Natural killer cell (primary cell): ENCODE data around the gene FLYWCH2. TPM values are rescaled to one million over a fixed set of nuclear protein-coding genes. Genes with fewer than 3 reads are reported as not detected.

Source experiments
- ATAC-seq, 3 donors: fragments of 150-1000 bp in 2 of 3; fragments of 200-7000 bp in 1 of 3; cut with Tn5 transposase; 1 replicate in 1 of 3; 2 replicates in 2 of 3; pipeline ENCODE4 v1.10.0; 2021; ENCODE audit warnings: mild to moderate bottlenecking in 2 of 3, moderate library complexity in 2 of 3
- DNase-seq, 2 donors: peaks; one replicate each; pipeline versions ENCODE4 v3.0.0 to v3.0.0-alpha.2; 2013 to 2021; ENCODE audit warnings: mixed read lengths in 1 of 2
- H3K27ac ChIP-seq: one replicate; pipeline ENCODE4 v1.5.1; 2013; ENCODE audit warnings: mild to moderate bottlenecking, low read length
- H3K27me3 ChIP-seq: one replicate; pipeline ENCODE4 v1.6.1; 2013; ENCODE audit warnings: low read length; ENCODE audit not compliant: control insufficient read depth, insufficient read depth
- H3K36me3 ChIP-seq: one replicate; pipeline ENCODE4 v1.6.1; 2013; ENCODE audit warnings: low read length; ENCODE audit not compliant: control insufficient read depth, insufficient read depth
- H3K4me1 ChIP-seq: one replicate; pipeline ENCODE4 v1.6.1; 2013; ENCODE audit warnings: low read length; ENCODE audit not compliant: control insufficient read depth, insufficient read depth
- H3K4me3 ChIP-seq: one replicate; pipeline ENCODE4 v1.5.1; 2013; ENCODE audit warnings: low read length
- H3K9me3 ChIP-seq: one replicate; pipeline ENCODE4 v1.6.1; 2013; ENCODE audit warnings: low read length; ENCODE audit not compliant: control insufficient read depth, insufficient read depth
- H3K27ac Mint-ChIP-seq, 2 donors: one replicate each; pipeline ENCODE4 v1.8.0; 2022; ENCODE audit warnings: mild to moderate bottlenecking in 2 of 2, mixed read lengths in 2 of 2, moderate library complexity in 1 of 2
- H3K27me3 Mint-ChIP-seq, 2 donors: one replicate each; pipeline ENCODE4 v1.8.0; 2022; ENCODE audit warnings: low read depth in 2 of 2, mixed read lengths in 2 of 2
- H3K36me3 Mint-ChIP-seq: one replicate; pipeline ENCODE4 v1.8.0; 2022; ENCODE audit warnings: mixed read lengths
- H3K4me1 Mint-ChIP-seq, 2 donors: one replicate each; pipeline ENCODE4 v1.8.0; 2022; ENCODE audit warnings: mixed read lengths in 2 of 2
- H3K4me3 Mint-ChIP-seq: one replicate; pipeline ENCODE4 v1.8.0; 2022; ENCODE audit warnings: mild to moderate bottlenecking, moderate library complexity, mixed read lengths
- H3K9me3 Mint-ChIP-seq, 2 donors: one replicate each; pipeline ENCODE4 v1.8.0; 2022; ENCODE audit warnings: mixed read lengths in 2 of 2
- WGBS: methylation state at CpG from one replicate; pipeline ENCODE4 v1.1.7; 2013; ENCODE audit warnings: missing lambda C conversion rate; ENCODE audit not compliant: insufficient coverage; 5-methylcytosine and 5-hydroxymethylcytosine counted together
- intact Hi-C: fragments of 100-400 bp; cut with micrococcal nuclease; formaldehyde crosslinking; loops from one replicate; pipeline ENCODE4 v1.14.2; 2022
- total RNA-seq, 4 donors: library from RNA; stranded (reverse); fragments of 120-200 nt in 1 of 4; gene quantifications; one replicate each; pipeline versions ENCODE4 v1.2.3 to v1.2.4, GENCODE V29; 2013 to 2022
- TF ChIP-seq, protein P1 (sequence below): fragments of 200-600 bp; IDR thresholded peaks from one replicate; pipeline ENCODE4 v1.8.0; 2022; ENCODE audit warnings: antibody characterized with exemption

Gene FLYWCH2
- total RNA-seq, 3 donors from 2014 or later (not counting 1 experiment from before 2014, with no cell fraction given): 12.0 to 12.7 (median 12.6) TPM

DNA sequence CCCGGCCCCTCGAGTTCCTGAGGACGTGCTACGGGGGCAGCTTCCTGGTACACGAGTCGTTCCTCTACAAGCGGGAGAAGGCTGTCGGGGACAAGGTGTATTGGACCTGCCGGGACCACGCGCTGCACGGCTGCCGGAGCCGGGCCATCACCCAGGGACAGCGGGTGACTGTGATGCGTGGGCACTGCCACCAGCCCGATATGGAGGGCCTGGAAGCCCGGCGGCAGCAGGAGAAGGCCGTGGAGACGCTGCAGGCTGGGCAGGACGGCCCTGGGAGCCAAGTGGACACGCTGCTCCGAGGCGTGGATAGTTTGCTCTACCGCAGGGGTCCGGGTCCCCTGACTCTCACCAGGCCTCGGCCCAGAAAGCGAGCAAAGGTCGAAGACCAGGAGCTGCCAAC, 50.1 kb downstream of the FLYWCH2 start:
- no peaks in the 10 kb centered on the region for H3K4me1 ChIP-seq
- no peak overlapping the region for H3K27ac Mint-ChIP-seq
- ATAC-seq (no peak), DNase-seq (no peak)
- H3K4me1 Mint-ChIP-seq: peaks cover 0 to 5% of the 10 kb centered on the region in 2 donors
- intact Hi-C loops: no loop called here
- H3K9me3 ChIP-seq: no peaks in the 10 kb centered on the region
- H3K4me3 ChIP-seq: no peak overlapping the region
- TF ChIP-seq, protein P1, sequence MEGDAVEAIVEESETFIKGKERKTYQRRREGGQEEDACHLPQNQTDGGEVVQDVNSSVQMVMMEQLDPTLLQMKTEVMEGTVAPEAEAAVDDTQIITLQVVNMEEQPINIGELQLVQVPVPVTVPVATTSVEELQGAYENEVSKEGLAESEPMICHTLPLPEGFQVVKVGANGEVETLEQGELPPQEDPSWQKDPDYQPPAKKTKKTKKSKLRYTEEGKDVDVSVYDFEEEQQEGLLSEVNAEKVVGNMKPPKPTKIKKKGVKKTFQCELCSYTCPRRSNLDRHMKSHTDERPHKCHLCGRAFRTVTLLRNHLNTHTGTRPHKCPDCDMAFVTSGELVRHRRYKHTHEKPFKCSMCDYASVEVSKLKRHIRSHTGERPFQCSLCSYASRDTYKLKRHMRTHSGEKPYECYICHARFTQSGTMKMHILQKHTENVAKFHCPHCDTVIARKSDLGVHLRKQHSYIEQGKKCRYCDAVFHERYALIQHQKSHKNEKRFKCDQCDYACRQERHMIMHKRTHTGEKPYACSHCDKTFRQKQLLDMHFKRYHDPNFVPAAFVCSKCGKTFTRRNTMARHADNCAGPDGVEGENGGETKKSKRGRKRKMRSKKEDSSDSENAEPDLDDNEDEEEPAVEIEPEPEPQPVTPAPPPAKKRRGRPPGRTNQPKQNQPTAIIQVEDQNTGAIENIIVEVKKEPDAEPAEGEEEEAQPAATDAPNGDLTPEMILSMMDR: no peak
- no peaks in the 10 kb centered on the region for H3K27me3 Mint-ChIP-seq
- WGBS: 97% methylated on average over 30 of the region's 30 CpGs
- H3K27me3 ChIP-seq: no peaks in the 10 kb centered on the region
- H3K27ac ChIP-seq: no peak overlapping the region
- peaks cover 34% of the 10 kb centered on the region for H3K36me3 ChIP-seq
- no peak overlapping the region for H3K4me3 Mint-ChIP-seq
- no peaks in the 10 kb centered on the region for H3K9me3 Mint-ChIP-seq
- peaks cover 6% of the 10 kb centered on the region for H3K36me3 Mint-ChIP-seq

DNA sequence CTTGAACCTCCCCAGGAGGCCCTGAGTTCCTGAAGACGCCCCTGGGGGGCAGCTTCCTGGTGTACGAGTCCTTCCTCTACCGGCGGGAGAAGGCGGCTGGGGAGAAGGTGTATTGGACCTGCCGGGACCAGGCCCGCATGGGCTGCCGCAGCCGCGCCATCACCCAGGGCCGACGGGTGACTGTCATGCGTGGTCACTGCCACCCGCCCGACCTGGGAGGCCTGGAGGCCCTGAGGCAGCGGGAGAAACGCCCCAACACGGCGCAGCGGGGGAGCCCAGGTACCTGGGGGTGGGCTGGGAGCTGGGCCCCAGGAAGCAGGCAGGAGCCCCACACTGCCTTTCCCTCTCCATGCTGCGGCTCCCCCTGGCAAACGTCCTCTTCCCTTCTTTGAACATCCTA, 50.7 kb downstream of the FLYWCH2 start:
- H3K4me1 Mint-ChIP-seq: peaks cover 0 to 5% of the 10 kb centered on the region in 2 donors
- H3K36me3 ChIP-seq: peaks cover 37% of the 10 kb centered on the region

DNA sequence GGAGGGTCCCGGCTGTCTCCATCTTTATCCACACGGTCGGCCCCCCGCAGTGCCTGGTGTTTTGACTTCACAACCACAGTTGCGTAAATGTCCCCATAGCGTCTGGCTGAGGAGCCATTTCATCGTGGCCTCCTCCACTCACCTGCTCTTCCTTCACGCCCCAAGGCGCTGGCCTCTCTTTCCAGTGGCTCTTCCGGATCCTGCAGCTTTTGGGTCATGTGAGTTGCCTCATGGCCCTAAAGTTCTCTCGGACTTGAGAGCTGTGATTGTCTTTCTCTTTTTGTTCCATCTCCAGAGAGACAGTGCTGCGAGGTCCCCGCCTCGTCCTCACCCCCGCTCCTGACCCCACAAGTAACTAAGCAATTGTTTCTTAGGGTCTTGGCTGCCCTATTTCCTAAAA, 51.4 kb downstream of the FLYWCH2 start:
- Mint-ChIP-seq H3K4me3 (no peak overlapping the region), H3K27ac (no peak overlapping the region), H3K36me3 (peaks cover 6% of the 10 kb centered on the region), H3K27me3 (no peaks in the 10 kb centered on the region), H3K4me1 (peaks cover 0 to 5% of the 10 kb centered on the region in 2 donors), H3K9me3 (no peaks in the 10 kb centered on the region)
- peaks cover 43% of the 10 kb centered on the region for H3K36me3 ChIP-seq
- H3K4me1 ChIP-seq: no peaks in the 10 kb centered on the region
- H3K4me3 ChIP-seq: no peak overlapping the region
- no peak for ATAC-seq
- 92% methylated on average over 15 of the region's 15 CpGs for WGBS
- intact Hi-C loops: no loop called here
- no peak for DNase-seq
- H3K27me3 ChIP-seq: no peaks in the 10 kb centered on the region
- no peaks in the 10 kb centered on the region for H3K9me3 ChIP-seq
- TF ChIP-seq, protein P1: no peak
- no peak overlapping the region for H3K27ac ChIP-seq

More for the DNA sequence above, 50.7 kb downstream of the FLYWCH2 start:
- DNase-seq (no peak), ATAC-seq (no peak)
- no peak overlapping the region for H3K27ac Mint-ChIP-seq
- H3K4me3 Mint-ChIP-seq: no peak overlapping the region
- H3K36me3 Mint-ChIP-seq: peaks cover 6% of the 10 kb centered on the region
- Histone ChIP-seq H3K4me3 (no peak overlapping the region), H3K4me1 (no peaks in the 10 kb centered on the region), H3K9me3 (no peaks in the 10 kb centered on the region), H3K27me3 (no peaks in the 10 kb centered on the region), H3K27ac (no peak overlapping the region)
- 92% methylated on average over 22 of the region's 22 CpGs for WGBS
- H3K27me3 Mint-ChIP-seq: no peaks in the 10 kb centered on the region
- no peaks in the 10 kb centered on the region for H3K9me3 Mint-ChIP-seq
- TF ChIP-seq, protein P1: no peak
- intact Hi-C loops: no loop called here

DNA sequence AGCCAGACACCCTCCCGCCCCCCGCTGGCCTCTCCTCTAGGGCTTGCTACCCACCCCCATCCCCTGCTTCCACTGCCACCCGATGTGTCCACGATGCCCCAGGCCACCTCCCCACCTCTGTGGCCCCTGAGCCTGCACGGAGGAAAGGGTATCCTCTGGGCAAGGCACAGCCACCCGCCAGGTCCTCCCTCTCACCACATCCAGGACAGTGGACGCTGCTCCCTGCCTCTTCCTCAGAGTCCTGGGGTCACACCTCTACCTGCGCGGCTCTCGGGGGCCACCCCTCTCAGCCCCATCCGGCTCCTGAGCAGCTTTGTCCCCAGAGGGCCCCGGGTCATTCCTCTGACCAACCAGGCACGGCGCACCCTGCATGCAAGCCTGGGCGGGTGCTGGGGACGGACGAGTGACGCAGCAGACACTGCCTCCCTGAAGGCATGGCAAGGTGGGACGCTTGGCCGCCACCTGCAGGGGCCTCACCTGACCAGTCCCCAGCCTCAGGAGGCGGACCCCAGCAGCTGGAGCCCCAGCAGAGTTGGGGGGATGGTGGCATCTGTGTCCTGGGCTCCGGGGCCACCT, 53.5 kb downstream of the FLYWCH2 start:
- Mint-ChIP-seq H3K9me3 (no peaks in the 10 kb centered on the region), H3K27ac (no peak overlapping the region), H3K27me3 (no peaks in the 10 kb centered on the region), H3K4me1 (peaks cover 0 to 5% of the 10 kb centered on the region in 2 donors), H3K36me3 (peaks cover 6% of the 10 kb centered on the region), H3K4me3 (no peak overlapping the region)
- no peaks in the 10 kb centered on the region for H3K4me1 ChIP-seq
- DNase-seq (no peak), ATAC-seq (no peak)
- H3K36me3 ChIP-seq: peaks cover 48% of the 10 kb centered on the region
- no peaks in the 10 kb centered on the region for H3K27me3 ChIP-seq
- TF ChIP-seq, protein P1: no peak
- H3K27ac ChIP-seq: no peak overlapping the region
- 92% methylated on average over 22 of the region's 22 CpGs for WGBS
- intact Hi-C loops: no loop called here
- no peaks in the 10 kb centered on the region for H3K9me3 ChIP-seq
- H3K4me3 ChIP-seq: no peak overlapping the region
